Measurements from ENCODE around the gene LAMC1.
A peak's percentile ranks its signal among the peaks of the same experiment; 100 is the strongest.
"Not testable (repeated sequence)": the region's sequence is repeated elsewhere in the genome, so short reads cannot be mapped to it uniquely, and the experiment has no call there.

The LAMC1 gene

GRCh38 chr1:183043872-183044854, 20.9 kb downstream of the LAMC1 start:
- DNase-seq = no peak

- no peak for DNase-seq
Observed at GRCh38 chr1:183044893-183045649, 21.9 kb downstream of the LAMC1 start.

- DNase-seq = no peak
Observed at GRCh38 chr1:183048087-183049085, 25.2 kb downstream of the LAMC1 start.

GRCh38 chr1:183051546-183051945, 28.3 kb downstream of the LAMC1 start:
- no peak for DNase-seq

- no peak for DNase-seq
Observed at GRCh38 chr1:183052861-183053260, 29.6 kb downstream of the LAMC1 start.

- peak; percentile 30 for DNase-seq
Observed at GRCh38 chr1:183058851-183059502, 35.8 kb downstream of the LAMC1 start.

GRCh38 chr1:183061194-183061593, 38.0 kb downstream of the LAMC1 start:
- no peak for DNase-seq

GRCh38 chr1:183063349-183063748, 40.1 kb downstream of the LAMC1 start:
- DNase-seq = no peak

- no peak for DNase-seq
Observed at GRCh38 chr1:183065168-183065706, 42.0 kb downstream of the LAMC1 start.

GRCh38 chr1:183066432-183066831, 43.2 kb downstream of the LAMC1 start:
- DNase-seq = not testable (repeated sequence)

- no peak for DNase-seq
Observed at GRCh38 chr1:183069562-183070216, 46.5 kb downstream of the LAMC1 start.

- no peak for DNase-seq
Observed at GRCh38 chr1:183070234-183070922, 47.2 kb downstream of the LAMC1 start.

- DNase-seq = peak; percentile 35
Observed at GRCh38 chr1:183070923-183071618, 47.9 kb downstream of the LAMC1 start.

GRCh38 chr1:183072595-183072994, 49.4 kb downstream of the LAMC1 start:
- DNase-seq = not testable (repeated sequence)

- DNase-seq = no peak
Observed at GRCh38 chr1:183073320-183073719, 50.1 kb downstream of the LAMC1 start.

GRCh38 chr1:183074215-183074614, 51.0 kb downstream of the LAMC1 start:
- DNase-seq = no peak

- no peak for DNase-seq
Observed at GRCh38 chr1:183075861-183076260, 52.6 kb downstream of the LAMC1 start.

- DNase-seq = no peak
Observed at GRCh38 chr1:183077097-183077496, 53.9 kb downstream of the LAMC1 start.

- DNase-seq = no peak
Observed at GRCh38 chr1:183079712-183080388, 56.6 kb downstream of the LAMC1 start.
